Panc1 (cell line): ENCODE measurements around the gene GRAMD1B.

ENCODE experiments used
- CTCF ChIP-seq: fragments of 450-650 bp; IDR thresholded peaks from 2 replicates; pipeline ENCODE4 v1.5.1; 2017; ENCODE audit warnings: mild to moderate bottlenecking
- POLR2AphosphoS5 ChIP-seq: IDR thresholded peaks from 2 replicates; pipeline ENCODE4 v1.6.1; 2012; ENCODE audit warnings: mild to moderate bottlenecking, low read depth, low read length, moderate library complexity
- REST ChIP-seq, 2 experiments: IDR thresholded peaks; 2 replicates each; pipeline ENCODE4 v1.6.1; 2011 to 2012; ENCODE audit warnings: low read depth in 2 of 2, control low read depth in 1 of 2, low read length in 1 of 2, mild to moderate bottlenecking in 1 of 2, moderate library complexity in 1 of 2; ENCODE audit not compliant: insufficient read depth in 1 of 2
- SIN3A ChIP-seq: IDR thresholded peaks from 2 replicates; pipeline ENCODE4 v1.6.1; 2012; ENCODE audit warnings: low read depth, mild to moderate bottlenecking, low read length, moderate library complexity, borderline replicate concordance; ENCODE audit not compliant: insufficient read depth
- TCF7L2 ChIP-seq: IDR thresholded peaks from 2 replicates; pipeline ENCODE4 v1.6.1; 2011; ENCODE audit warnings: mild to moderate bottlenecking, low read depth, low read length, inconsistent platforms

GRCh38 chr11:123478352-123478987 is 48.4 kb downstream of the GRAMD1B start:
- TF ChIP-seq CTCF (peak; percentile 86), POLR2AphosphoS5 (no peak), TCF7L2 (no peak), SIN3A (no peak), REST (IDR thresholded peaks at IDR 0.05; ENCODE audit: insufficient read depth in 1 of 2, low read depth in 2 of 2, low read length in 1 of 2) (no peak)
